M059J (cell line): ENCODE measurements around the gene CHCHD6. TPM values are rescaled to one million over a fixed set of nuclear protein-coding genes. Genes with fewer than 3 reads are reported as not detected.
A peak's percentile ranks its signal among the peaks of the same experiment; 100 is the strongest.

ENCODE experiments used
- DNase-seq: peaks from one replicate; pipeline ENCODE4 v3.0.0-alpha.2; 2012; ENCODE audit warnings: low read depth
- total RNA-seq: library from RNA; depleted of rRNA; stranded (reverse); fragments of >200 nt; shearing (Covaris generic); gene quantifications from 2 replicates; pipeline ENCODE4 v1.2.3, GENCODE V29; 2014

CHCHD6 gene
- total RNA-seq, 1 experiment from 2014 or later, result 18.7 TPM

- no peak for DNase-seq
Measured at GRCh38 chr3:126826693-126827092, 122.7 kb downstream of the CHCHD6 start.

DNA sequence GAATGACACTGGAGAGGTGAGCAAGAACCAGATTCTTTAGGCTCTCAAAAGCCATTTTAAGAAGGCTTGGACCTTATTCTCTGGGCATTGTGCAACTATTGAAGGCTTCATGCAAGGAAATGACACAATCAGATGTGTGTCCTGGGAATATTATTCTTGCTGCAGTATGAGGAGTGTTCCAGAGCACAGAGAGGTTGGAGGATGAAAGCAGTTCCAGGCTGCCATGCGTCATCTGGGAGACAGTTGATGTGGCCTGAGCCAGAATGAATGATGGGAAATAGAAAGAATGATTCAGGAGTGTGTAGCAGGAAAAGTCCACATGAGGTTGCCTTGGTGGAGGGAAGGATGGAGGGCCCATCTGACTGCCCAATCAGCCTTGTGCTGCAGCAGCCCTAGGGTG, 123.1 kb downstream of the CHCHD6 start:
- no peak for DNase-seq

DNA sequence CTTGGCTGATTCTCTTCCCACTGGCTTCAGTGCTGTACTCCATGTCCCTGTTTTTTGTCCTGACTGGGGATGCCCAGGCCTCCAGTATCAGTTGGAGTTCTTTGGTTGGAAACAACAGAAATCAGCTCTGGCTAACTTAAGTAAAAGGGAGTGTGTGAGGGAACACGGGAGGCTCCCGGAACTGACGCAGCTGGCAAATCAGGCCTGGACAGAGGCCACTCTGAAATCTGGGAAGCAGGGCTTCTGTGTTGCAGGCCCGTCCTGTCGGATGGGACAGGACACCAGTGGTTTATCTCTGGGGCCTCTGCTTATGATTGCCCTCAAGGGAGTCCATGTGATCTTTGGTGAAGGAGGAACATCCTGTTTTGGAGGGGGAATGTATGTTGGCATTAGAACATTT, 124.3 kb downstream of the CHCHD6 start:
- no peak for DNase-seq

DNA sequence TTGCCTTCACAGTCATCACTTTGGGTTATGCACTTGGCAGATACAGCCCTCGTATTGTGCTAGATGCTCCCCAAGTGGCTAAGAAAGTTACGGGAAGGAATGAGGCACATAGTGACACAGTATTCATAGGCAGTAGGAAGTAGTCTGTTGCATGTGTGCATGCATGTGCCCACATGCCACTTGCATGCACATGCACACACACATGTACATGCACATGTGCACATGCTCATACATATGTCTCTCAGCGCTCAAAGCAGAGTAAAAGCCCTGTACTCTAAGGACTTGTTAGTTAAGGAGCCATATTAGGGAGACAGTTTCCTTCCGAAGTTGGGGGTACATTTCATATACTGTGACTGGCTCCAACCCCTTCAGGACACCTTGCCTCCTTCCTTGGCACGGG, 128.9 kb downstream of the CHCHD6 start:
- DNase-seq, result no peak

DNA sequence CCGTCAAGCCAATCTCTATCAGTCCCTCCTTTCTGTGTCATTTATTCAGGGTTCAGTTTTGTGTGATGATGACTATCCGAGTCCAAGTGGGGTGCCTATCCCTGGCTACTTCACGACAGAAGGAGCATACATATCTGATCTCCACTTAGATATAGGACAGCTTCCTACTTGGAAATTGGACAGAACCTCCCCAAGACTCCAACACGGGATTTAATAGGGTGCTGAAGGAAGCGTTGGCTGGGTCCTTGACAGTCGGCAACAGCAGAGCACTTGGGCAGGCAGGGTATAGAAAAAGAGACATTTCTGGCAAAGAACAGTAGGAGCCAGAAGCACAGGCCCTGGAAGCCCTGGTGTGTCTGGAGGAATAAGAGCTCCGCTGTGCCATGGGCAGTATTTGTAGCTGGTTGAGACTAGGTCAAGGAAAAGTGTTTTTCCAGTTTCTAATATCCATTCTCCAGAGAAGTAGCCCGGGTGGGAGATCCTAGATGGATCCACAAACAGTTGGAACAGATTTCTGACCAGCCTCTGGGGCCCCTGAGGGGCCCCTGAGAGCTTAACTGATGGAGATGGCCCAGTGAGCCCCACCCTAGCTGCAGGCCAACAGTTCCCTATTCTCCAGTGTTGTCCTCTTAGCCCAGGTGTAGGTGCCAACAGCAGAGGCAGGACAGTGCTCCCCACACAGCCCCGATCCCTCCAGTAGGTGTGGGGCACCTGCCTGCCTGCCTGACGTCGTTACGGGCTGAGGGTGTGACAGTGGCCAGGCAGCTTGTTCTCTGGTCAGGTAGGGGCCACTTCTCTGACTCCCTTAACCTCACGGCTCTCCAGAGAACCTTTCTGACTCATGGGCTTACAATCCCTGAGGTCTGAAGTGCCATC, 130.8 kb downstream of the CHCHD6 start:
- peak; percentile 77 for DNase-seq

- DNase-seq, result peak; percentile 68
Measured at GRCh38 chr3:126835472-126836219, 131.6 kb downstream of the CHCHD6 start.

- DNase-seq, result no peak
Measured at GRCh38 chr3:126836220-126836860, 132.3 kb downstream of the CHCHD6 start.

DNA sequence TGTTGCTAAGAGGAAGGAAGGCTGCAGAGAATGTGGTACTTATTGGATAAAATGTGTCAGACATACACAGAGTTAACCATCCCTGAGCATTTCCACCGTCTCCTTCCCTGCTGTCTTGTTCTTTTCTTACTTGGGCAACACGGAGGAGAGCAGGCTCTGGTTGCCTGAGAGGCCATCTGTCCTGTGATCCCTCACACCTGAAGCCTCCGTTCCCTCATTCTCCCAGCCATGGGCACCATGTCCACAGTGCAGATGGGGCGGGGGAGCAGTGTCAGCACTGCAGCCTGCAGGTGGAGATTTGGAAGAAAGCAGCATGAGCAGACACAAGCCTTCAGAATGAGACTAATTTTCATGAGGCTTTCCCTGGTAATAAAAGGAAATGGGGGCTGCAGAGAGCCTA, 133.7 kb downstream of the CHCHD6 start:
- no peak for DNase-seq

- peak; percentile 22 for DNase-seq
Measured at GRCh38 chr3:126845920-126846715, 142.1 kb downstream of the CHCHD6 start.

DNA sequence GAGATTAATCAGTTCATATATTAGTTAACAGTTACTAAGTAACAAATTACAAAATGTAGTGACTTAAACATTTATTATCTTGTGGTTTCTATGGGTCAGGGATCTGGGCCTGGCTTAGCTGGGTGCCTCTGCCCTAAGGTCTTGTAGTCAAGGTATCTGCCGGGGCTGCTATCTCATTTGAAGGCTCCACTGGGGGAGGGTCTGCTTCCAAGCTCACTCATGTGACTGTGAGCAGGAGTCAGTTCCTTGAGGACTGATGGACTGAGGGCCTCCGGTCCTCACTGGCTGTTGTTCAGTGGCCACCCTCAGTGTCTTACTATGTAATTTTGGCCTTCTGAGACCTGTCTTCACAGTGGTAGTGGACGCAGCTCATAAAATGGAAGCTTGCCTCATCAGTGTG, 143.0 kb downstream of the CHCHD6 start:
- no peak for DNase-seq

DNA sequence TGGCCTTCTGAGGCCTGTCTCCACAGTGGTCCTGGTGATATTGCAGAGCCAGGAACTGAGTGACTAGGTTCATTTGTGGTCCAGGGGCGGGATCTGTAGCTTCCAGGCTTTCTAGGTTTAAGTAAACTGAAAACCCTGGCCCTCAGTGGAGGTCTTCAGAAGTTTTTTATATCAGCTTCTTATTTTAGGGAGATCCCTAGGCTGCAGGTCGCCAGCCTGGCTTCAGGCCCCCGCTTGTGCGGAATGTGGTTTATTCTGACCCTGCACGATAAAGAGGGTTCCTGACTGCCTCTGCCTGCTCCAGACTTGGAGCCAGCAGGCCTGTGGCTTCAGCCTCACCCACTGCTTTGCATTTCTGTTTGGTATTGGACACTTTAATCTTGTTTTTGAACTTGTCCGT, 145.0 kb downstream of the CHCHD6 start:
- no peak for DNase-seq

DNA sequence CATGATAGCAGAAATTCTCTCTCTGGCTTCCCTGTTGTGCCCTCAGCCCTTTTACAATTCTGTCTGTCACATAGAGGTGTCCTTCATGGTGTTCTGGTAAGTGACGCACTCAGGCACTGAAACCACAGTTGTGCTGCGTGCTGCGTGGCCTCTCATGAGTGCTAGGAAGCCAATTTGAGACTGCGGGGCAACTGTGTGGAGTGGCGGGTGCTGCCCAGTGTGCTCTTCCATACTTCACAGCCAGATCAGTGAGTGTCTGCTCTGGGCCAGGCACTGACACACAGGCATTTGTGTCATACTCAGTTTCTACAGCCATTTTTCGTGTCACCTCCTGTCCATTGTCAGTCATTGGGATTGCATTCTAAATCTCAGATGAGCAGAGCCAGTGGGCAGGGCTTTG, 145.7 kb downstream of the CHCHD6 start:
- DNase-seq, result no peak

DNA sequence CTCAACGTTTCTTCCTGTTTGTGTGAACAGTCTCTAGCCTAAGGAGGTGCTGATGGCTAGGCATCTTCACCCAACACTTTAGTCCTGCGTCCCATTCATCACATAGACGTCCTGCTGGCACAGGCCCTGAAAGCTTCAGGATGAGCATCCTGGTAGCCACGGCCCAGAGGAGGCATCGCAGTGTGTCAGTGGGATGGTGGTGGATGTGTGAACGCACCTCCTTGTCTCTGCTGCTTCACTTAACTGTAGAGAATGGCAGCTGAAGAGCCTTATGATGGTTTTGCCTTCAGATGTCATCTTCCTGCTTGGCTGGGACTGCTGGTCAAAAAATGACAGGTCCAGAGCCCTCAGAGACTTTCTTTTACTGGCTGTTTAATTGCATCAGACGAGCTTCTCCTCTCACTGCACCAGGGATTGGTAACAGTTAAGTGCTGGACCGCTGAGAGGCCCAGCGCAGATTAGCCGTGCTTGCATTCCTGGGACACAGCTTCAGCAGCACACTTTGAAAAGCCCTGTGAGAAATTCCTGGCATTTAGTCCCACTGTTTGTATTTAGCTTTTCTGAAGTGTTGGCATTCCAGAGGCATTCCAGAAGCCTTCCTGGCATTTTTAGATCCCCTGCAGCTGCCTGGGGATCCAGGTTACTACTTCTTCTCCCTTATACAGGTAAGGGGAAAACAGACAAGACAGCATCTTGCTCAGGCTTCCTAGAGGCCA, 146.5 kb downstream of the CHCHD6 start:
- DNase-seq, result peak; percentile 42

GRCh38 chr3:126851382-126851781, 147.3 kb downstream of the CHCHD6 start:
- DNase-seq, result no peak

DNA sequence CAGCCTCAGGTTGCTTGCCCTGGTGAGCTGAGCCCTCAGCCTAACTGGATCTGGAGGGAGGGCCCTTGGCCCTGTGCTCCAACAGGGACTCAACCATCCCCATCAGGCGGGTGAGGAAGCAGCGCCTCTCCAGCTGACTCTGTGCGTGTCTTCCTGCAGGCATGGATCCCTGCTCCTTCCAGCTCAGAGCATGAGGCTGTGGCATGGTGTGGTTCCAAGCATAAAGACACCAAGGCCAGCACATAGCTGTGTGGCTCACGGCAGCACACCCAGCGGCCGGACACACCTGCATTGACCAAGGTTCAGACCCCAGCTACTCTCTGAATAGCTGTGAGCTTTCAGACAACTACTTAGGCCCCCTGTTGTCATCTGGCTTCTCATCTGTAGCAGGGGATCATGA, 147.9 kb downstream of the CHCHD6 start:
- DNase-seq, result no peak

DNA sequence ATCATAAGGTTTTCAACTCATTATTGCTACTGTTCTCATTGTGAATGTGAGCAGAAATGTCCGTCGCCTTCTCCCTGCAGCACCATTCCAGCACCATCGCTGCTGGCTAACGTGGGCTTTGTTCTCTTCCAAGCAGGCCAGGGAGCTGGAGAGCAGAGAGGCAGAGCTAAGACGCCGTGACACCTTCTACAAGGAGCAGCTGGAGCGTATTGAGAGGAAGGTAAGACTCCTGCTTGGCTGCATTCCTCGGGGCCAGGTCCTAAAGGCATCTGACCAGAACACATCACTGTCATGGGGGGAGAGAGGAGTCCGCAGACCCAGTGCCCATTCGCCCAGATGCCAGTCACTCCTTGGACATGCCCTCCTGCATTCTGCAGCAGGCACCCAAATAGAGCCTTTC, 148.5 kb downstream of the CHCHD6 start:
- no peak for DNase-seq

- DNase-seq, result no peak
Measured at GRCh38 chr3:126854666-126855065, 150.6 kb downstream of the CHCHD6 start.

DNA sequence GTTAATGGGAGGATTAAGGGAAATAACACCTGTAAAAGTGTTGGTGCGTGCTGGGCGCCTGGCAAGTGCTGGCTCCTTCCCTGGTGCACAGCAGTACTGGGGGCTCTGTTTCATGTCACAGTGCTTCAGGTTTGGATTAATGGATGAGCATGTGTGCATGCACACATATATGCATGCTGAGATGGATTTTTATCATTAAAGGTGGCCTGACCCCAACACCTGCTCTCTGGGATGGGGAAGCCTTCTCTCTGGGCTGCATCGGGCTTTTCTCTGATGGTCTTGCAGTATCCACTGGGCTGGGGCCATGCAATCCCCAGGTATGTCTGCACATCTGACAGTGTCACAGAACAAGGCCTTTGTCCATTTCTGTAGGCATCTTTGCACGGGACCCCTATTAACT, 151.3 kb downstream of the CHCHD6 start:
- no peak for DNase-seq

- no peak for DNase-seq
Measured at GRCh38 chr3:126857928-126858327, 153.9 kb downstream of the CHCHD6 start.

DNA sequence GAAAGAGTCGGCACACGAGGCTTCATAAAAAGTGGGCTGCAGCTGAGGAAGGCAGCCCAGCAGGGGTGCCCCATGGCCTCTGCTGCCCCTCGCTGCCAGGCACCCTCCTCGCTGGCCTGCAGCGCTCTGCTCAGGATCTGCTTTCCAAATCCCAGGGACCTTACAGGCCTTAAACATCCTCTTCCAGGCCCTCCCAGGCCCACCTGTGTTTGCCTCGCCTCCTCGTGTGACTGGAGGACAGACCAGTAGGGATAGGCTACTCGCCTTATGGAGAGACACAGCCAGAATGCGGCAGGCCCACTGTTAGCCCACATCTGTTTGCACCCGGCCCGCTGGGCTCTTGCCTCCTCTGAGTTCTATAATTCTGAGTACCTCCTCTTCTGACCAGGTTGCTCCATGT, 154.4 kb downstream of the CHCHD6 start:
- no peak for DNase-seq

GRCh38 chr3:126858887-126859286, 154.8 kb downstream of the CHCHD6 start:
- DNase-seq, result peak; percentile 98
